ENCODE results near the gene CYP4F11. TPM values are rescaled to one million over a fixed set of nuclear protein-coding genes. Genes with fewer than 3 reads are reported as not detected.
A peak's percentile ranks its signal among the peaks of the same experiment; 100 is the strongest.

CYP4F11 gene
- total RNA-seq, 6 experiments from 2014 or later: 55.3 to 95.8 (median 84.5) TPM

DNA sequence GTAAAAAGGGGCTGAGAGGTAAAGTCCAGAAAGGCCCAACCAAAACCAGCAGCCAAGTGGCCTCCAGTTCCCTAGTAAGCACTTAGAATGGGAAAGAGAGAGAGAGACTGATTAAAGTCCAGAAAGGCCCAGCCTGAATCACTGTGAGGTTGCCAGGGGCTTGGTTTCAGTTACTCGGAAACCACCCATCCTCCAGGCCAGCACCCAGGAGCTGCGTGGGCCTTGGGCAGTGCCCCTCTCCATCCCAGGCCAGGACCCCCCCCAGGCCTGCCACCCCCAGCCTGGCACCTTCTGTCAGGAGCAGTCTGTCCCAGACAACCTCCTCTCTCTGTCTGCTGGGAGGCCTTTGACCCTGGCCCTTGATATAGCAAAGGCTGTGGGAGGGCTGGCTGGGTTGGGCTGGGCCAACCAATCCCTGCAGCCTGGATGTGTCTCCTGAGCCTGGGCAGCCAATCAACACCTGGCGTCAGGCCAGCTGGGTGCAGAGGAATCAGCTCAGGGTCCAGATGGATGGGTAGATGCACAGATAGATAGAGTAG lies 36.5 kb downstream of the CYP4F11 start, which contains the start of gene CYP4F2:
Gene CYP4F2, minus strand, starts transcription at position 337 of the 539 bp plus-strand sequence. CDS start 463 bp downstream, outside the sequence.
- DNase-seq: peak; percentile 89 to 97 (median 95)
- H3K27ac ChIP-seq: peak within 1 kb of the TSS; percentile 38 to 89 (median 78)
- TF ChIP-seq POLR2A (IDR thresholded peaks at IDR 0.05): peak; percentile 87
- TF ChIP-seq CTCF (IDR thresholded peaks at IDR 0.05): no peak
- peak; percentile 96 to 98 (median 96) for ATAC-seq
- WGBS (ENCODE audit: insufficient coverage, low coverage, low lambda C conversion rate, missing lambda C conversion rate): 40% methylated on average over 2 of the region's 3 CpGs
- no peaks in the 10 kb centered on the region for H3K36me3 ChIP-seq
- H3K9me3 ChIP-seq: no peaks in the 10 kb centered on the region
- H3K27me3 ChIP-seq: no peaks in the 10 kb centered on the region
- intact Hi-C loops (cut with DNase I): no loop called here
- H3K4me3 ChIP-seq: peak within 1 kb of the TSS; percentile 37 to 56 (median 54)
- H3K4me1 ChIP-seq: peaks cover 0 to 19% (median 3%) of the 10 kb centered on the region in 4 donors

DNA sequence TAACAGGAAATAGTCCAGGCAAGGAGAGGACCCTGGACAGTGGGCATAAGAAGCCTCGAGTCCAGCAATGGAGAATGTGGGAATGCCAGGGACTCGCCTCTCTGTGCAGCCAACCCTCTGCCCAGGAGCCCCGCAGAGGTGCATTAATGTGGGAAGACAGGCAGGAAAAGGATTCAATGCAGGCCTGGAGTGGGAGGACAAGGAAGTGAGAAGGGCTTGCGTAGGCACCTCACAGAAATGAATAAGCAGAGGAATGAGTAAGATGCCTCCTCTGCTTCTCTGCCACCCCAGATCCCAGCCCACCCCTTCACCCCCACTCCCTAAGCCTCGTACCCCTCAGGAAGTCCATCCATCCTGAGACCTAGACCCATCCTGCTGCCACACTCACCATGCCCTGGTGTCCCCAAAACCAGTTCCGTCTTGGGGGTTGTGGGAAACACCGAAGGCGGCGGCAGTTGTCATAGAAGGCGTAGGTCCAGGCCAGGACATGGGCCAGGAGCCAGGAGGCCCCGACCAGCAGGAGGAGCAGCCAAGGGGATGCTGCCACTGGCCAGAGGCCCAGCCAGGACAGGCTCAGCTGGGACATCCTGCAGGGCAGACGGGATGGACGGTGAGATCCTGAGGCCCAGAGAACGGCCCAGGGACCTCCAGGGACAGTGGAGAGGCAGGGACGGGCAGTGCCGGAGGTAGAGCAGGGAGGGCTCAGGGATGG lies 37.1 kb downstream of the CYP4F11 start:
- peak; percentile 56 to 65 (median 57) for ATAC-seq
- TF ChIP-seq CTCF (IDR thresholded peaks at IDR 0.05) (no peak), POLR2A (IDR thresholded peaks at IDR 0.05) (no peak)
- no peaks in the 10 kb centered on the region for H3K9me3 ChIP-seq
- intact Hi-C loops (cut with DNase I): no loop called here
- DNase-seq: peak; percentile 45 to 72 (median 65)
- peak overlapping the region; percentile 37 to 56 (median 54) for H3K4me3 ChIP-seq
- WGBS (ENCODE audit: insufficient coverage, low coverage, low lambda C conversion rate, missing lambda C conversion rate): 34% methylated on average over 10 of the region's 16 CpGs
- H3K4me1 ChIP-seq: peaks cover 0 to 19% (median 3%) of the 10 kb centered on the region in 4 donors
- H3K27me3 ChIP-seq: no peaks in the 10 kb centered on the region
- H3K36me3 ChIP-seq: no peaks in the 10 kb centered on the region
- peak overlapping the region; percentile 38 to 89 (median 78) for H3K27ac ChIP-seq

GRCh38 chr19:15895876-15896430 lies 38.4 kb downstream of the CYP4F11 start:
- Histone ChIP-seq H3K36me3 (no peaks in the 10 kb centered on the region), H3K4me3 (no peak overlapping the region), H3K27me3 (no peaks in the 10 kb centered on the region), H3K4me1 (peaks cover 0 to 29% (median 3%) of the 10 kb centered on the region in 4 donors), H3K27ac (no peak overlapping the region), H3K9me3 (no peaks in the 10 kb centered on the region)
- ATAC-seq (no peak), DNase-seq (no peak)
- 82% methylated on average over 4 of the region's 4 CpGs for WGBS (ENCODE audit: insufficient coverage, low coverage, low lambda C conversion rate, missing lambda C conversion rate)
- intact Hi-C loops (cut with DNase I): no loop called here
- TF ChIP-seq CTCF (IDR thresholded peaks at IDR 0.05) (no peak), POLR2A (IDR thresholded peaks at IDR 0.05) (no peak)

GRCh38 chr19:15894359-15894758 lies 40.0 kb downstream of the CYP4F11 start:
- no peak overlapping the region for H3K4me3 ChIP-seq
- ATAC-seq (no peak), DNase-seq (no peak)
- 55% methylated on average over 2 of the region's 2 CpGs for WGBS (ENCODE audit: insufficient coverage, low coverage, low lambda C conversion rate, missing lambda C conversion rate)
- peaks cover 0 to 29% (median 3%) of the 10 kb centered on the region in 4 donors for H3K4me1 ChIP-seq
- no peaks in the 10 kb centered on the region for H3K9me3 ChIP-seq
- H3K27ac ChIP-seq: no peak overlapping the region
- TF ChIP-seq CTCF (IDR thresholded peaks at IDR 0.05) (no peak), POLR2A (IDR thresholded peaks at IDR 0.05) (no peak)
- H3K27me3 ChIP-seq: no peaks in the 10 kb centered on the region
- intact Hi-C loops (cut with DNase I): no loop called here
- H3K36me3 ChIP-seq: peaks cover 0 to 1% (median 0%) of the 10 kb centered on the region in 4 donors
